Hypothalamus (tissue), 51 donors: ENCODE results near the gene MSANTD2.
"Not testable (repeated sequence)": the region's sequence is repeated elsewhere in the genome, so short reads cannot be mapped to it uniquely, and the experiment has no call there.

Experiments used
- DNase-seq, 51 donors: peaks; one replicate each; lab custom pipeline; 2025; lab: John Stamatoyannopoulos, UW

The MSANTD2 gene

DNA sequence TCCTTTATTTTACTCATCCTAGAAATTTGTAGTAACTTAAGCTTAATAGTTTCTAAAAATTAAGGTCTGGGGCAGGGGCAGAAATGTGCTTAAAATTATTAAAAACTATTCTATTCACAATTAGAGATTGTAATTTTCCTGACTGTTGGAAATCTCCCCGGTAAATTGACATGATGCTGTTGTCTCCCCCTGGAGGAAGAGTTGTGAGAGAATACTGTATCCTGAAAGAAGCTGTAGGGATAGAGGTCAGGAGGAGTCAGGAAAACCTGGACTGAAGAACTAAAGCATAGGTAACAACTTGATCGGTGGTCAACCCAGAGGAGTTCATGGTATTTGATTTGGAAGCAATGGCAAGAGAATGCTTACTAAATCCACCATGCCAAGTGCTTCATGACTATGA lies 21.9 kb downstream of the MSANTD2 start:
- DNase-seq = no peak

DNA sequence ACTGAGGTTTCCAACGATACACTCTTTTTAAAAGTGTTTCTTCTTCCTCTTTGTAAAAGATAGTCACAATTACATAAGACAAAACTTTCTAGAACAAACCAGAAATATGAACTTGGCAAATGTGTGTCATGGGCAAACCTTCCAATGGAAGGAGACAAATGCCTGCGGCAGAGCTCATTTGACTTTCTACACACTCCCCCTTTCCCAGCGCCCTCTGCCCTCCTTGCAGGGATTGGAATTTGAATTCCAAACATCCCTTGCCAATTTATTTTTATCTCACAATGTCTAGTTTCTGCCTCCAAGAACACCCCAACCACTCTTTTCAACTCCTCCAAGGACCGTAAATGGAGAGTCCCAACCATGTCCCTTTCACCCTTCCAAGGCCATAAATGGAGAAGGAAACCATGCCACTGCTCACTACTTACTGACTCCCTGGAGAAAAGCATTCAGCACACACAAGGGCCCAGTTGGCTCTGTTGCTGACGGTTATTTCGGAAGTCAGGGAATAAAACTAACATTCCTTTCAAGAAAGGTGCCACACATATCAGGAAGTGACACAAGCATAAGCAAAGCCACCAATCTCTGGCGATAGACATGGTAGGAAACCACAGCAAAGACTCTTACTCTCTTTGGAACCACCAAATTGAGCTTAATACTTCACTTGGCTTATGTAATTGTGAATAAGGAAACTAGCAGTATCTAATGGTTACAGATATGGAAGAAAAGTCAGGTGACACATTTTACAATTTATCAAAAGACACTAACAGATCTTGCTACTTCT lies 23.2 kb downstream of the MSANTD2 start:
- DNase-seq = no peak

DNA sequence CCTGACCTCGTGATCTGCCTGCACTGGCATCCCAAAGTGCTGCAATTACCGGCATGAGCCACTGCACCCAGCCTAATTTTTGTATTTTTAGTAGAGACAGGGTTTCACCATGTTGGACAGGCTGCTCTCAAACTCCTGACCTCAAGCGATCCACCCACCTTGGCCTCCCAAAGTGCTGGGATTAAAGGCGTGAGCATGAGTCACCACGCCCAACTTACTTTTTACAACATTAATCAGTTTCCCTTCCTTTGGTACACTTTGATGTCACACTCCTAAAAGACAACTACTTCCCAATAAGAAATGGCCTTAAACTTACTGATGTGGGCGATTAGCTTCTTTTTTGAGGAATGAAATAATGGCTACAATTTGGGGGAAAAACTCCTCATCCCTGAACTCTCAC lies 29.2 kb downstream of the MSANTD2 start:
- not testable (repeated sequence) for DNase-seq

DNA sequence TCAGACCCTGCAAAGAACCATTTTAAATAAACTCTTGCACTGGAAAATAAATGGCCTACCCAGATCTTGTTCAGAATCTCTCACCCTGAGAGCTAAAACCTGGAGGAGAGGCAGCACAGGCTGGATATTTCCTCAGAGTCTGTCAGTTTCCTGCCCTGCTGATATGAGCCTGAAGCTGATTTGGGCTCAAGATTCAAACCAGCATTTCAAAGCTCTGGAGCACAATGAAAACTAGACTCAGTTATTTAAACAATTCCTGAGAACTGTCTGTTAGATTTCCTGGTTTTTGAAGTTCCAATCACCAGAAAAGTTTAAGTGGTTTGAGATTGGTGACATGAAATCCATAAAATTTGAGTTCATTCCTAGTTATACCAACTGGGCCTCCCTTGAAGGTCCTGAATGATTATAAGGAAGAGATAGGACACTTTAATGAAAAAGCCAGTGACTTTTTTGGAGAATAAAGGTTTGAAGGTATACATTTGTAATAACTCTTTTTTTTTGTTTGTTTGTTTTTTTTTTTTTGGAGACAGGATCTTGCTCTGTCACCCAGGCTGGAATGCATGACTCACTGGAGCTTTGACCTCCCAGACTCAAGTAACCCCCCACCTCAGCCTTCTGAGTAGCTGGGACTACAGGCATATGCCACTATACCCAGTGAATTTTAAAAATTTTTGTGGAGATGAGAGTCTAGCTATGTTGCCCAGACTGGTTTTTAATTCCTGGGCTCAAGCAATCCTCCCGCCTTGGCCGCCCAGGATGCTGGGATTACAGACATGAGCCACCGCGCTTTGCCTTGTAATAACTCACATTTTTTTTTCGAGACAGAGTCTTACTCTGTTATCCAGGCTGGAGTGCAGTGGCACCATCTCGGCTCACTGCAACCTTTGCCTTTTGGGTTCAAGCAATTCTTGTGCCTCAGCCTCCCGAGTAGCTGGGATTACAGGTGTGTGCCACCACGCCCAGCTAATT lies 30.1 kb downstream of the MSANTD2 start:
- no peak for DNase-seq

DNA sequence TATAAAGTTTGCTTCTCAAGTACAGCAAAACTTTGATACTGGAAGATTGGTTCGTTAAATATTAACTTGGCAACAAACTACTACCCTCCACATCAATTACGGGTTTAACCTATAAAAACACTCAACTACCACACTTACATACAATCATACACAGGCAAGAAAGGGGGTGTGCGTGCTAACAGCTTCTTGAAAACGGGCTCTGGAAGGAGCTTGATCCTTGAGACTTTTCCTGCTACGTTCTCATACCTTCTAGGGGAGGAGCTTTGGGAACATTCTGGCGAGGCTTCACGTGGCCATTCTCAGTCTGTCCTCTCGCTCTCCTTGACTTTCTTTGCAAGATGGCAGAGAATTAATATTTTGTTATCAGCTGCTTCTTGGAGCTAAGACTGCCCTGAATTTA lies 31.3 kb downstream of the MSANTD2 start:
- DNase-seq = no peak

DNA sequence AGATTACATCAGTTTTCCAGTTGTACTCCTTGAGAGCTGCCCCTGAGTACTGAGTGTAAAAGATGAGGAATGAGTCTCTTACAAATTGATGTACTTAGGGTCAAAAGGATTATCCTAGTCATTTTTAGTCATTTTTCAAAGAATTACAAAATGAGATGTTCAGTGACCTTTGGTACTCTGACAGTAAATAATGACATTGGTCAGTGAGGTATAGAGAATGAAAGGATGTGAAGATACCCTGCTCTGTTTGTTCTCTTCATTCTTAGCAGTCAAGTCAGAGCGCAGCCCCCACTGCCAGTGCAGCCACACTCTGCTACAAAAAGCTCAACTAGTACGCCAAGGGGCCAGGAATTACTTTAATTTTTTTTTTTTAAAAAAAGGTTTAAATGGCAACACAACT lies 34.0 kb downstream of the MSANTD2 start:
- DNase-seq = no peak

DNA sequence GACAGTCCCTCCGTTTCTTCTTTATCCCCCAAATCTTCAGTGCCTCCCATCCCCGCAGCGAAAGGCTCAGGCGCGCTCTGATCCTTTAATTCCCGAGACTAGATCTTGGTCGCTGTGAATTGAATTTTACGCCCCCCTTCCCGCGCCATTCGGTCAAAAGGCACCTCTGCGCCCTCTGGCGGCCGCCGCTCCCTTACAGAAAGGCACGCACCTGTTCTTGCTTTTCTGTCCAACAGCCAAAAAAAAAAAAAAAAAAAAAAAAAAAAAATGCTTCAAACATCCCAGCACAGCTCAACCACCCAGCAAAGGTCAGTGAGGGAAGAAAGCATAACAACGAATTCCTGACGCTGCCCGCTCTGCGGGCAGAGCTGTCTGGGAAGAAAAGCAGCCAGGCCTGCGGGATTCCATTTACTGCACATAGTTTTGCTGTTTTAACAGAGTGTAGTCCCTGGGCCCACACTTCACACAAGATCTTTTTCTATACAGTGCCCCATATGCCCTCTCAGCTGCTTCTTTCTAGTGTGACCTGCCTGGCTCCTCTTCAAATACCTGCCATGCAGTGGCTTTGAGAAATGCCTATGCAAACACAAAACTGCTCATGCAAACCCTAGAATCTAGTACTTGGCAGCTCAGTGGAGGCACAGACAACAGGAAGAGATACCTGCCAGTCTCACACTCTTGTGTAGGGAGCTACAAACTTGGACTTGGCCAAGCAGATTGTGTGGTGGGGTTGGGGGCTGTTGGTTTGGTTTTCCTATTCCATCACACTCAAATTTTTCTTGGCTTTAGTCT lies 36.9 kb downstream of the MSANTD2 start:
- DNase-seq = peak in 39 of 51 donors; percentile 8 to 76 (median 42)

DNA sequence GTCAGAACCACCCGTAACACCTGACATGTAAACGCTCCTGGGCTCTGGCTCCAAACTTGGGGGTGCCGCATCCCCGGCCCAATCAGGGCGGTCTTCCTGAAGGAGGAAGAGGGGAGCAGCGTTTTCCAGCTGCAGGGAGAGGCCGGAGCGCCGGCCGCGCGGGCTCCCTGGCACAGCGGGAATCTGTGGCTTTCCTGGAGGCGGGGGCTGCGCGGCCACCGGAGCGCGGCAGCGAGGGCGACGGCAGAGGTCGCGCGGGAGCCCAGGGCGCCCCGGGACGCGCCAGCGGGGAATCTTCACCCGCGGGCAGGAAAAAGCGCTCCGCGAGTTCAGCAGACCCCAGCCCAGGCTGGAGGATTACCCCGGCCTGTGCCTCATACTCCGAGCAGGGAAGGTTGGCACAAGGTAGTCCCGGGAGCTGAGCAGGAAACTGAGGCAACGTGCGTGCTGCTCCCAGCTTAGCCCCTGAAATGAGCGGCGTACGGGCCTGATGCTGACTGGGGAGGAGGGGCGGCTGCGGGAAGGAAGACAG lies 37.5 kb downstream of the MSANTD2 start:
- no peak for DNase-seq

DNA sequence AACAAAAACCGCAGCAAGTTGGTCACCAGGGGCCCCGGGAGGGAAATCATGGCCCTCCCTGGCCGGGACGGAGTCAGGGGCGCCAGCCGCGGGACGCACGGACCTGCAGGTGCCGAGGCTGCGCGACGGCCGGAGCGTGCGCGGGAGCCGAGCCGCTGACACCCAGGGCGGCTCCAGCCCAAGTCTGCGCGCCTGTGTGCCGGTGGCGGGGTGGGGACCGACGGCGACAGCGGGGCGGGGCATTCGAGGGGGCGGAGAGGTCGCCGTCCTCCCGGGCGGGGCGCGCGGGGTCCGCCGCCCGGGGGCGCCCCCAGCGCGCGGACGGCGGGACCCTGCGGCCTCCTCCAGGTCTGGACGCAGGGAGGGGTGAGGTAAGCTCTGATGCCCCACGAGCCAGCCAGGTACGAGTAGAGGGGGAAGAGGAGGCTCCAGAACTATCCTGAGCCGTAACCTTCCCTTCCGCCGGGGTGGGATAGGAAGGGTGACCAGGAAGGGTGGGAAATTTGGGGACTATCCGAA lies 38.0 kb downstream of the MSANTD2 start, which contains the start of gene ESAM:
Gene ESAM, minus strand, starts transcription at position 186 of the 519 bp plus-strand sequence. Its CDS starts 136 bp downstream, at position 50.
- DNase-seq = no peak

DNA sequence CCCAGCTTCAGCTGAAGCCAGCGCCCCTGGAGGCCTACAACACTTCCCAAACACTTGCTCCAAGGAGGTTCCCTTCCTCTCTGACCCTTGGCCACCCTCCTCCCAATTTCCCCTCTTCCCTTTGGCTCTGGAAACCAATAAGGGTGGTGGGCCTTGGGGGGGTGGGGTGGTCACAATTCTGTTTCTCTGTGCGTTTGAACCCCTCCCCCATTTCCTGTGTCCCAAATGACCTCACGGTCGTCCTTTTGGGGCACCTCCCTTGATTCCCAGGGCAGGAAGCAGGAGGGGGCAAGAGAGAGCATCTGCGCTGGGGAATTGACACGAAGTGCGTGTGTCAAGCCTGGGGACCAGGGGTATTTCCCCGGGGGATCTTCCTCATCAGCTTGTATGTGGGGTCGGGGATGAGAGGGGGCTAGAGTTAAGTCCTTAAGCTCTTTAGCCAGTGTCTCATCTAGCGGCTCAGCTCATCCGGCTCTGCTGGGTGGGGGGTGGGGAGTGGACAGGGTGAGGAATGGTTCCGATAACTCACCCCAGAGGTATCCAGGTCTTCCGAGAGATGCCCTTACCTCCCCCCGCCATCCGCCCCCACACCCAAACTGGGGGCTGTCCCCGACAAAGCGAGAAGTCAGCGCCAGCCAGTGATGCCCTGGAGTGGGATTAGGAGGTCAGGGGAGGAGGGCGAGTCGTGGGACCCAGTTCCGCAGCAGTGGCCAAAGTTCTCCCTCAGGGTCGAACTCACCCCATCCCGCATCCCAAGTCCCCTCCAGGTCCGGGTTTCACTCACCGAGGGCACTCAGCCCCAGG lies 38.7 kb downstream of the MSANTD2 start:
- DNase-seq = no peak

DNA sequence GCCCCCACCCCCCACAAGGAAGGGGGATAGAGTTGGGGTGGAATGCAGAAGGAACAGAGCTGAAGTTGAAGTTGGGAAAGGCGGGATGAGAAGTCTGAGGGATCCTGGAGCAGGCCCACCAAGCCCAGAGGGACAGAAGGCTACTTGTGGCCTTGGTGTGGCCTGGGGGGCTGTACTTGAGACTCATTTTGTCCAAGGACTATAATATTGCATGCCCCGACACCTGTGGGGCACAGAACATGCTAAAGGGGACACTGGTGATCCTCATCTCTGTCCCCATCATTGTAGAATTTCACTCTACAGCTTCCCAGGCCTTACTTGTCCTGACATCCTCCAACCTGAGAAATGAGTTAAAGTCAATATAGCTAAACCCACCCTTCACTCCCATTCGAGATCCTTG lies 39.4 kb downstream of the MSANTD2 start:
- no peak for DNase-seq

DNA sequence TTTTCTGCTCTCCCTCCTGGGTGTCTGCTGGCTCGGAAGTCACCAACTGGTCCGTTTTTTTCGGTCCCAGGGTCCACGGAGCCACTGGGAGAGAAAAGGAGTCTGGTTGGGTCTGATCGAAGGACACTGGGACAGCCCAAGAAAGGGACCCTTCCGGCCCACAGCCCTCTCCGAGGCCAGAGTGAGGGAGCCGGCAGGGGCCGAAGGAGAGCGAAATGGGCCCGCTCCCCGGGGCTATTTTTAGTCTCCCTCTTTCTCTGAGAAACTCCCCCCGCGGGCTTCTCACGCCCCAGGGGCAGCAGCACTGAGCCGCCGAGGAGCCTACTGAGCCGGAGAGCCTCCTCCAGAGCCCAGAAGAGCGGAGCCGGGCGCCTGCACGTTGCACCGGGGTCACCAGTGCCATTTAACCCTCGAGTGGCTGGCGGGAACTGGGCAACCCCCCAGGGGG lies 40.0 kb downstream of the MSANTD2 start:
- DNase-seq = no peak

DNA sequence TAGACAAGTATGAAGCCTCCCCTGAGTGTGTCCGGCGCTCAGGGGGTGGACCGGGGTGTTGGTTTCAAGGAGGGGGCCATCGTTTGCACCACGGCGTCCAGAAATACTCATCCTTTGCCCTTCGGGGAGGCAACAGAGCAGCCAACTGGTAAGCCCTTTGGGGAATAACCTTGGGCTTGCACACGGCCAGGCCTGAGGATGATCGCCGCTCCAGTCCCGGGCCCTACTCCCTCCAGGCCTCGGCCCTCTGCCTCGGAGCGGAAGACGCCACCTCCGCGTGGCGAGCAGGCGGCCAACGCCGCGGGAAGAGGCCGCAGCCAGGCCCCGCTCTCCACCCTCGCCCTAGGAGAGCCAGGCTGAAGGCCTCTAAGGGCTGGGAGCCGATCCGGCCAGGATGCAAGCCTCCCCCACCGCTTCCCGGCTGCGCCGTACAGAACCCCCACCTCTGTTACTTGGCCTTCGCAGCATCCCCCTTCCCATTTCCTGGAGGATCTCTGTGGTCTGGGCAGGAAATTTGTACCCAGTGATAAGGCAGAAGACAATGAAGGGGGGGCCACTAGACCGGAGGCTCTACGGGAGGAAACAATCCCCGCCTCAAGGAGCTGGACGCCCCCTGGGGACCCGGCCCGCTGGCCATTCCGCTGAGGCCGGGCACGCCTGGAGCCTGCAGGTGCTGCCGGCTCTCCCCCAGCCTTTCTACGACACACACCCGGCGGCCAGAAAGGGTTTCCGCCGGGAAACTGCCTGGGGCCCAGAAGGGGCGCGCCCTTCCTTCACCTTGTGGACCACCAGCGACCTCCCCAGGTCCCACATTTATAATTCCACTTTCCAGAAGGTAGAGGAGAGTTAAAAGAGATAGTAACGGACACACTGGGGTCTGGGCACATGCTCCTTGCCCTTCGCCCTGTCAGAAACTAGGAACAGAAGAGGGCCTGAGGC lies 40.7 kb downstream of the MSANTD2 start:
- no peak for DNase-seq

DNA sequence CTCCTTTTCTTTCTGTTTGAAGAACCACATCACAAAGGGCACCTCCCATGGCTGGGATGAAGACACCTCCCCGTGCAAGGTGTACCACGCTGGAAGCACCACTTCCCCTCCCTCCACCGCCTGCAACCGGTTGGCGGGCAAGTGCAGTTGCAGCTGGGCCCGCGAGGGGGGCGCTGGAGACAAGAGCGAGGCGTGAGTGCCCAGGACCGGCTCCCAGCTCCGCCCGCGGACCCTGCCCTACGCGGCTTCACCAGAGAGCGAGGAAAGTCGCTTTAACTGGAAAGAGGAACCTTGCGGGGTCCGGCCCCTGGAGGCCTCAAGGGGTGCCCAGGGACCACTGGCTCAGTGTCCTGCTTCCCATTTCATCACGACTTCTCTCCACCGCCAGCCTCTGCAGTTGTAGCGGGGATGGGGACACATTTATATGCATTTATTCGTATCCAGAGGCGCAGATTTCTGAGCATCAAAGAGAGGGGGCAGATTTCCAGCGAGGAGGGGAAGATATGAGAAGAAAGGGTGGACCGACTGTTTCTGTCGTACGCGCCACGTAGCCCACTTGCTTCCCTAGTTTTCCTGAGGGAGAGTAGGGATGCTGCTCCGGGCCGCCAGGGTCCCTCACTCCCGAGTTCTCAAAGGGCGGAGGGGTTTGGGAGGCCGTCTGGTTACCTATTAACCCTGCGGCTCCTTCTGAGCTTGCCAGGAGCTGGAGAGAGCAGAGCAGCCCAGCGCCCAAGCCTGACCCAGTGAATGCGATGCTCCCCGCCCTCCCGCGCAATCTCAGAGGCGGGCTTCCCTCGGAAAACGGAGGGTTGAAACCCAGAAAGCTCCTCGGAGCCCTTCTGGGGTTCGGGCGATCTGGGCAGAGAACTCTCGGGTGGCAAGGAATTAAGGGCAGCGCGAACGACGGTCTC lies 41.6 kb downstream of the MSANTD2 start:
- DNase-seq = peak in 38 of 51 donors; percentile 14 to 79 (median 42)

DNA sequence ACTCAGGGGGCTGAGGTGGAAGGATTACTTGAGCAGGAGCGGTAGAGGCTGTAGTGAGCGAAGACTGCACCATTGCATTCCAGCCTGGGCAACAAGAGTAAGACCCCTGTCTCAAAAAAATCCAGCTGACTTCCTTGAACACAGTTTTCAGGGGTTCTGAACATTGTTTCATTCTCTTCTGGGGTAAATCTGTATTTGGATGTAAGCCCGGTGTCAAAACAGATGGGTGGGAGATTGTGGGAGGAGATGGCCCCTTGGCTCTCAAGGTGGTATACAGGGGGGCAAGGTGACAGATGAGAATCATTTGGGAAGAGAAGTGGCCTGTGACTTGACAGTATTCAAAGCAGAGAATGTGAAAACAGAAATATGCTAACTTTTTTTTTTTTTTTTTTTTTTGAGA lies 42.9 kb downstream of the MSANTD2 start:
- no peak for DNase-seq

DNA sequence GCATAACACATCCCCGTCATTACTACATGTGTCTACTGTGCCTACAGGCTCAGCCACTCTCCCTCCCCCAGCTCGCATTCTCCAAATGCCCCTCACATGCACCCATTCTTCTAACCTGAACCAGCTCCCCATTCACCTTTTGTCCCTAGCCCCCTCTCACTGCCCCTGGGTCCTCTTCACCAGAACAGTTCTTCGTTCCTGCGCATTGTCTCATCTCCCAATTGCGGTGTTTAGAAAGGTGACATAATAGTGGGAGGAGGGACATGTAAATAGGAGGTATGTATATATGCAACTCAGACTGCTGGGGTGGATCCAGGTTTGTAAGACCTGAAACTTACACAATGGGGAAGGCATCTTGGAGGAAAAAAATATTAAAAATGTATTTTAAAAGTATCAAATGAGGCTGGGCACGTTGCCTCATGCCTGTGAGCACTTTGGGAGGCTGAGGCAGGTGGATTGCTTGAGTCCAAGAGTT lies 43.4 kb downstream of the MSANTD2 start:
- DNase-seq = no peak
